ENCODE measurements around the gene PODXL.

- TF ChIP-seq CTCF (optimal IDR thresholded peaks at IDR 0.05 in 1 of 3, IDR thresholded peaks at IDR 0.05 in 1 of 3, conservative IDR thresholded peaks at IDR 0.05 in 1 of 3; ENCODE audit: extremely low read depth in 1 of 3, insufficient read depth in 2 of 3, low read length in 3 of 3) (no peak), EZH2 (IDR thresholded peaks at IDR 0.05; ENCODE audit: low read length) (no peak)
Observed at GRCh38 chr7:131587315-131587923, 31.0 kb upstream of the PODXL start.

All from keratinocyte (primary cell).